KOPT-K1 (cell line): ENCODE data around the gene DR1.

ENCODE experiments used
- H3K27ac ChIP-seq: fragments of 200-600 bp; sonication (generic); 2 replicates; pipeline ENCODE4 v1.5.1; 2016; ENCODE audit warnings: antibody characterized with exemption, mild to moderate bottlenecking, low read depth, low read length; ENCODE audit not compliant: poor library complexity, severe bottlenecking
- H3K36me3 ChIP-seq: fragments of 200-600 bp; sonication (generic); 2 replicates; pipeline ENCODE4 v1.5.1; 2017; ENCODE audit warnings: antibody characterized with exemption, mild to moderate bottlenecking, low read length, moderate library complexity; ENCODE audit not compliant: insufficient read depth
- H3K9me3 ChIP-seq: fragments of 200-600 bp; sonication (generic); 2 replicates; pipeline ENCODE4 v1.5.1; 2017; ENCODE audit warnings: antibody characterized with exemption, low read length, mild to moderate bottlenecking; ENCODE audit not compliant: insufficient read depth, poor library complexity, severe bottlenecking

Gene DR1

DNA sequence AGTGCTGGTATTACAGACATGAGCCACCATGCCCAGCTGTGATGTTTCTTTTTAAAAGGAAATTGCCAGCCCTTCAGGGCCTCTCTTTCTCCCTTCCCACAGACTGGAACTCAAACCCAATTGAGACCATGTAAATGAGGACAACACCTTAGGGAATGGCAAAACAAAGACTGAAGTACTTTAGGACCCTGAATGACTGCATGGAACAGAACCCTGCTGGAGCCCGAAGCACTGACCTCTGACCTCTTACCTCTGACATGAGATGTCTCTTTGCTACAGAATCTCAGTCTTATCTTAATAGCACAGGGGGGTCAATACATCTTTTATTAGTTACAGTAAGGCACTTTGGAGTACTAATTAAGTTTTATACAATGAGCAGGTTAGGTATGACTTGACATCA lies 15.5 kb upstream of the DR1 start:
- H3K36me3 ChIP-seq, result no peaks in the 10 kb centered on the region
- no peaks in the 10 kb centered on the region for H3K9me3 ChIP-seq
- H3K27ac ChIP-seq, result no peak overlapping the region

DNA sequence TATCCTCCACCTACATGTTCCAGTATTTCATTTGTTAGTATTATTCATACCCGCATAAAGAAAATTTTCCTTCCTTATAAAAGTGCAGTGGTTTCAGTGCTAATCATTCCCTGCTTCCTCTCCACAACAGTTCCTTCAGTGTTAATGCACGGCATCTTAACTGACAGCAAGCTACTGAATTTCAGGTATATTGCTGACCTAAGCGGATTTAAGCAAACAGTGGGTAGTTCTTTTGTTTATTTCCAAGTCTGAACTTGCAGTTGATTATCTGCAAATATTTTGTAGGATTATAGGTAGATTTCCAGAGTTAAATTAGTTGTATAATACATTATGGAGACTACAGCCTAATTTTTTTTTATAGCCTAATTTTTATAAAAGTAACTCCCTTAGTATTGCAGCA lies 15.1 kb upstream of the DR1 start:
- no peaks in the 10 kb centered on the region for H3K9me3 ChIP-seq
- H3K27ac ChIP-seq, result no peak overlapping the region
- H3K36me3 ChIP-seq, result no peaks in the 10 kb centered on the region

DNA sequence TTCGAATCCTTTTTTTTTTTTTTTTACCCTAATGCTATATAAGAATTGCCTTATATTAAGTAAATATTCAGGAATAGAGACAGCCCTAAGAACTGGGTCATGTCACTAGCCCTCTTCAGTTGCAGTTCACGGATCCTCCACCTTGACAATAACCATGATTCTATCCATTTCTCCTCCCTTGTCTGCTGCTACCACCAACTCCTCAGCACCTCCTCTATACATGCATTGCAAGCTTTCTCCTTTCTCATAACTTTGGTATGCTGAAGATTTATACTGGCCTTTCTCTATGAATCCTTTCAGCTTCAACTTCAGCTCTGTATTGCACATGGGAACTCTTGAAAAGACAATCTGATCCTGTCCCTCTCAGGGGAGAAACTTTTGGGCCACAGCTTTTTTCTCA lies 14.3 kb upstream of the DR1 start:
- H3K36me3 ChIP-seq, result no peaks in the 10 kb centered on the region
- H3K9me3 ChIP-seq, result no peaks in the 10 kb centered on the region
- no peak overlapping the region for H3K27ac ChIP-seq

DNA sequence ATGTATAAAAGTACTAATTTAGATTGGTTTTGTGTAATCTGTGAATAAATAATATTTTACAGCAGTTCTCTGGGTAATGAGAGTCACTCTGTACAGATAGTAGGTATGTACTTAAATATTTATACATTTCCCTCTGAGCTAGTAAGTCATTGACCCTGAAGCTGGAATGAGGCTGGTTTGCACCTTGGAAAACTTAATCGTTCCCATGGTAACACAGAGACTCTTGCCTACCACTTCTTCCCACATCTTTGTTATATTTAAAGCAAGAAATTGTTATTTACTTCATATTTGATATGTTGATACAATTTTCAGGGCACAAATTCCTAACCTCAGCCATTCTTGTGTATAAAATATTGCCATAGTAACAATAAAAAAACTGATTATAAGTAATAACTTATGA lies 13.3 kb upstream of the DR1 start:
- H3K36me3 ChIP-seq, result no peaks in the 10 kb centered on the region
- H3K9me3 ChIP-seq, result no peaks in the 10 kb centered on the region
- no peak overlapping the region for H3K27ac ChIP-seq

DNA sequence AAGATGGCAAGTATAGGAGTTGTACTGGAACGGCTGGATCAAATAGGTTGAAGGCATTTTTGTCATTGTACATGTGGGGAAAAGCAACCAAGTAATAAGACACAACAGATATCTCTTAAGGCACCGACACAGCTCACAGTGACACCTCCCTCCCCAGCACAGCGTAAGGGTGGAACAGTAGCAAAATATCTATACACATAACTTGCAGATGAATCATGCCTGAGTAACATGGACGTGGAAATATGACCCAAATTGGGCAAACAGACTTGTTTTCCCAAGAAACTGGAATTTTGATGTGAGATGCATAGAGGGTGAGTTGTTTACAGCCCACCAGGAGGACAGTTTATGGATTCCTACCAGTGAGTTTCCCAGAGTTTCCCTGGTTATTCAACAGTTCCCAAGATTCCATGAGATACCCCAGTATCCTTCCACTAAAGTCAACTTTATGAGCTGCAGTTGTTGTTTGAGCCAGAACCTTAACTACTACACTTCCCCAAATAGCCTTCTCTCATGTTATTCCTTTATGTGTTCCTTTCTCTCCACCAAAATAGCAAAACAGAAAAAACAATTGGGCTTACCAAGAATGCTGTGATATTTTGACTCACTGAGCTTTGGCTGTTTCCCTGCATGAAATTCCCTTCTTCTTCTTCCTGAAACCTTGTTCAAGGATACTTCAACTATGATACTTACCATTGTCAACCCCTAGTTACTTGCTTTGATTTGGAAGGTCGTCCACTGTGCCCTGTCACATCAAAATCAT lies 7.1 kb upstream of the DR1 start:
- Histone ChIP-seq H3K9me3 (no peaks in the 10 kb centered on the region), H3K36me3 (peaks cover 15% of the 10 kb centered on the region), H3K27ac (no peak overlapping the region)

DNA sequence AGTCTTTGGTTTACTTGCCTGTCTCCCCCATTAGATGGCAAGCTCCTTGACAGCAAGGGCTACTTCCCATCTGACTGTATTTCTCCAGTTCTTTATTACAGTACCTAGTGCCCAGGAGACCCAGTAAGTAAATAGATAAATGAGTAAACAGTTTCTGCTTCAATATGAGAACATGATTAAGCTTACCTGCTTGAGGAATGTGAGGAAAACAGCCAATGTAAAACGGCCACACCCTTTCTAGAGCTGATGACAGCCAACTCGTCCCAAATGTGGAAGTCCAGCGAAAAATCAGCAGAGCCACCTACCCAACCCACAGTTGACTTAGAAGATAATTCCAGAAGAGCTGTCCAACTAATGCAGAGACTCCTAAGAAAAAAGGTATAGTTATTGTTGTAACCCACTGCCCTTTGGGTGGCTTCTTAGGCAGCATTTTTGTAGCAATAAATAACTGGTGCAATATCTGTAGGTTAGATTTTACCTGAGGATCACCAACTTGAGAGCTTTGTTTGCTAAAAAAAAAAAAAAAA lies 6.5 kb upstream of the DR1 start:
- Histone ChIP-seq H3K27ac (no peak overlapping the region), H3K9me3 (no peaks in the 10 kb centered on the region), H3K36me3 (peaks cover 15% of the 10 kb centered on the region)

DNA sequence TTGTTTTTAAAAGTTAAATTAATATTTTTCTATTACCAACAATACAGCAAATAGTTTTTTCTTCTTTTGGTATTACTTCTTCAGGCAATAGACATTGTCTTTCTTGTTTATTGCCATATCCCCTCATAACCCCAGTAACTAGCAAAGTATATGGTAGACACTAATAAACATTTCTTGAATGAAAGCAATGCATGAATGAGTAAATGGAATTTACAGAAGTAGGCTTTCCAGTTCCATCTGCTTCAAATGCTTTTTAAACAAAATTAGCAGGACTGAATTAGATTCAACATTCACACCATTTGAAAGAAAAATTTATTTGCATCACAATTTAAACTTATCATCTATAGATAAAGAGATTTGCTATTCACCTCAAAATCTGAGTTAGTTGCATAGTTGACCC lies 5.6 kb upstream of the DR1 start:
- Histone ChIP-seq H3K9me3 (no peaks in the 10 kb centered on the region), H3K27ac (no peak overlapping the region), H3K36me3 (peaks cover 15% of the 10 kb centered on the region)

DNA sequence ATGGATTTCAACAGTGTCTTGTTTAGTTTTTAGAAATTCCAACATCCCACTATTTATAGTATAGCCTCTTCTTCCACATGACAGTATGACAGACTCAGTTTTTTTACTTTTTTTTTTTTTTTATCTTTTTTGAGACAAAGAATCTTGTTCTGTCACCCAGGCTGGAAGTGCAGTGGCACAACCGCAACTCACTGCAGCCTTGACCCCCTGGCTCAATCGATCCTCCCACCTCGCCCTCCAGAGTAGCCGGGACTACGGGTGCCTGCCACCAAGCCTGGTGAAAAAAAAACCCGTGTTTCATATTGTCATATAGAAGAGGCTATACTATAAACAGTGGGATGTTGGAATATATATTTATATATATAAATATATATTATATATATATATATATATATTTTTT lies 1.2 kb upstream of the DR1 start:
- peaks cover 15% of the 10 kb centered on the region for H3K36me3 ChIP-seq
- H3K9me3 ChIP-seq, result no peaks in the 10 kb centered on the region
- H3K27ac ChIP-seq, result no peak overlapping the region

DNA sequence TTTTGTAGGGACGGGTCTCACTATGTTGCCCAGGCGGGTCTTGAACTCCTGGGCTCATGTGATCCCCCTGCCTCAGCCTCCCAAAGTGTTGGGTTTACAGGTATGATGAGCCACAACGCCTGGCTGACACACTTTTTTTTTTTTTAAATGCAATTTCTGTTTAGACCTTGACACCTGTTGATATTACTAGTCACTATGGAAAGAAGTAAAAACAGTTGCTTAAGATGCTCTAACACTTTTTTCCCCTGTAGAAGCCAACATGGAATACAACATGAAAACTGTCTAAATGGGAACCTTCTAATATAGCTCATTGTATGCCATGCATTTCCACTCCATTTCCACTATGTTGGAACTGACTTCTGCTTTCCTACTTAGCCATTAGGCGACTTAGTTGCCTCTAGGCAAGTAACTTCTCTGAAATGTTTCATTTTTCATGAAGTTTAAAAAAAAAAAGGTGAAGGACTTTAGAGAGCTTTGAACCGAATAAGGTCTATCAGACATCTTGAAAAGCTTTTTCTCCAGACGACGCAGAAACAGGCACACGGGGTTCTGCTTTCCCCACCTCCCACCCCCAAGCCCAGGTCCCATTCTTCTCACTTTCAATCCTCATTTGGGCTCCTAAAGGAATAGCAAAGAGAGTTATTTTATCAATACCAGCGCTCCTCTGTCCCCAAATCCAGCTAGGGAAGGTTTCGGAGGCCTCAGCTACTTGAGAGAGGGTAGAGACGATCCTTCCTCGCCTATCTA lies 648 bp upstream of the DR1 start:
- Histone ChIP-seq H3K9me3 (no peaks in the 10 kb centered on the region), H3K36me3 (peaks cover 19% of the 10 kb centered on the region), H3K27ac (peak overlapping the region; percentile 97)

DNA sequence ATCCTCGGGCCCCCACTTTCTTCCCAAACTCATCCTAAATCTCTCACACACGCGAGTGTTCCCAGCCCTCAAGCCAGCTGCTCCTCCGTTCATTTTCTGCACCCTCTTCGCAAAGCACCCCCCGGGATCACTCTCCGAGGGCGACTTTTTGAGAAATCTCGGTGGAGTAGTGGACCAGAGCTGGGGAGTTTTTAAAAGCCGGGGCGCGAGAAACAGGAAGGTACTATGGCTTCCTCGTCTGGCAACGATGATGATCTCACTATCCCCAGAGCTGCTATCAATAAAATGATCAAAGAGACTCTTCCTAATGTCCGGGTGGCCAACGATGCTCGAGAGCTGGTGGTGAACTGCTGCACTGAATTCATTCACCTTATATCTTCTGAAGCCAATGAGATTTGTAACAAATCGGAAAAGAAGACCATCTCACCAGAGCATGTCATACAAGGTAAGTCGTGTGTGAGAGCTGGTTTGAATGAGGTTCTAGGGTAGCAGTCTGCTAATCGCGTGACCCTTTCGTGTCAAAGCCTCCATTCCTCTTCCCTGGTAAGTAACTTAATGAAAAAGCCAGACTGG lies 800 bp downstream of the DR1 start:
- no peaks in the 10 kb centered on the region for H3K9me3 ChIP-seq
- H3K36me3 ChIP-seq, result peaks cover 29% of the 10 kb centered on the region
- peak overlapping the region; percentile 97 for H3K27ac ChIP-seq

DNA sequence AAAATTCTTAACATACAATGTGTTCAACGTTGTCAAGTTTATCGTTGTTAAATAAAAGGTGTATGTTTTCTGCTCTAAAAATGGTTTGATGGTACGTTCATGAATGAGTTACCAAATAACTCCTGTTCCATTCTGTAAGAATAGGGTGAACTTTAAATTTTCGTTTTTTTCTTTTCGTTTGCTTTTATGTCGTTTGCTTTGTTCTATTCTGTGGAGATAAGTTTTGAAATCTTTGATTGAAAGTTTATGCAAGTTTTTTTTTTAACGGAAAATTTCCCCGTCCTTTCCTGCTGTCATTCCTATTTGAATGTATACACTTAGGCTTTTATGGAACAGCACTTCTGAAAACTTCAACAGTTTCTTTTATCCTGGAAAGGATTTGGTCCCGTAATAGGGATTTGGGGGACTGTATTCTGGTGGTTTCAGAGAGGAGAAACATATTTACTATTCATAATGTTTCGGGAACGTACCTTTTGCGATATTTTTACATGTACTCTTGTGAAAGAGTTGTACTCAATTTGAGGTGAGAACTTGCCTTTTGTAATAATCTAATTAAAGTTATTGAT lies 1.7 kb downstream of the DR1 start:
- Histone ChIP-seq H3K36me3 (peaks cover 35% of the 10 kb centered on the region), H3K9me3 (no peaks in the 10 kb centered on the region), H3K27ac (peak overlapping the region; percentile 97)

DNA sequence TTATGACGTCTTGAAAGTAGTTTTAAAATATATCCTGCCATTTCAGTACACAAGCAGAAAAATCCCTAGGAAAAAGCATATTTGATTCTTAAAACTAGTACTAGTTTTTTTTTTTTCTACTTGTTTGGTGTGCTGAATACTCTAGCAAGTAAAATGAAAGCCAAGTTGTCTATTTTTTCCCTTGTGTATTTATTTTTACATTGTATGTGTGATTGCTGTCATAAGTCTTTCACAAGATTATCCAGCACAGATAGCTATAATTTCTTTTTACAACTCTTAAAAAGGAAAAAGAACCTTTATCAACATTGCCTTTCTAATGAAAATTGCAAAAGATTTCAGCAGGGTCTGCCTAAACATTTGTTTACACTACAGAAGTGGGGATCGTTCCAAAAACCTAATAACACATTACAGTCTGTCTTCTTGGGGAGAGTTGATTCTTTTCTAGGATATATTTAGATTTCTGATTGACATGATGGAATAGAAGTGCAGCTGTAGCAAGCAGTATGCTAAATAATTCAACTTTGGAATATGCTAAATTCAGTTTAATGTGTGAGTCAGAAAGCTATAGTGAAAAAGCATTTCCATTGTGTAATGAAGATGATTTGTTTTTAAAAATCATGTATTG lies 2.5 kb downstream of the DR1 start:
- Histone ChIP-seq H3K36me3 (peaks cover 43% of the 10 kb centered on the region), H3K9me3 (no peaks in the 10 kb centered on the region), H3K27ac (peak overlapping the region; percentile 97)

DNA sequence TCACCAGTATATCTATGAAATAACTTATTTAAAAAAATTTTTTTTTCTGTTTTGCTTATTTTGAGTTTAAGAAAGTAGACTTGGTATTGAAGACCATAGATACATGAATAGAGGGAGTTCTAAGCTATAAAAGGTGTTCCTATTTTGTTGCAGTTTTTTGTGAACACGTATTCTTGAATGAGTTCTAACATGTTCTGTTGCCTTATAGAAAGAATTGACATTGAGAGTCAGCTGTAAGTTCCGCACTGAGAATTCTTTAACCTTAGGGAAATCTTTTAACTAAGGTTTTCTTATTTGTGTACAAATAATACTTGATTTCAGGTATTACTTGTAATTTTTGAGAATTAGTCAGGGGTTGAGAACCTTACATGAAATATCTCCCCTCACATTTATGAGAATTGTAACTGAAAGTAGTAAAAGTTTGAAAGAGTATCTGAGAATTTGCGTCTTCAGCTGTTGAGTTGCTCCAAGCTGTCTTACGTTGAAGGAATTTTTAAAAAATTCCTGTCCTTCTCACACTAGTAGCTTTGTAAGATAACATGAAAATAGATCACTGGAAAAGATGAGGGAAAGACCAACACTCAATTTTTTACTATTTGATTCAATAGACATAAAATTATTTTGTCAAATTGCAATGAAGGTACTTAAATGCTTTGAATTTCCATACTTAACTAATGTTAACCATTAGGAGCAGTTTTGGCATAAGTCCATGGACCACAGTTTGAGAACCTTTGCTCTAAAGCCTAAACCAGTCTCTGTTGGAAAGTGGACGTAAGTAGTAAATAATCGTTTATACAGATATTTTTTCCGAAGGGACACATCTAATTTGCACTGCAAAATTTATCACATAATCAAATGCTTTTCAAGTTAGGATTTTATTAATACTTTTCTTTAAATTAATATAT lies 3.8 kb downstream of the DR1 start:
- H3K36me3 ChIP-seq, result peaks cover 56% of the 10 kb centered on the region
- no peak overlapping the region for H3K27ac ChIP-seq
- H3K9me3 ChIP-seq, result no peaks in the 10 kb centered on the region

DNA sequence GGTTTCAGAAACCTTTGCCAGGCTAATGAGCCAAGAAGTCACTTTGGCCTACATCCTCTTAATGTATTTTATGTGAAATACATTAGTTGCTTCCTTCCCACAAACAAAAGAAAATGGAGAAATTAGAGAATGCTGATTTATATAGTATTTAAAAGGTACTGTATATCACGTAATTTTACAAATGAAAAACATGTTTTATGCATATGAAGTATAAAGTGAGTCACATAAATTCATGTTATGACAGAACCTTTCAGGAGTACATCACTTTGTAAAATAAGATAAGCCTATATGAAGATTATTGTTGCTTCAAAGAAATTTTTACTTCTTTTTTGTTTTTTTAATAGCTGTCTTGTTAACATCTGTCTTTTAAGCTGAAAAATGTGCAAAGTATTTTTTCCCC lies 4.6 kb downstream of the DR1 start:
- Histone ChIP-seq H3K36me3 (peaks cover 64% of the 10 kb centered on the region), H3K27ac (no peak overlapping the region), H3K9me3 (no peaks in the 10 kb centered on the region)
